ENCODE results near the gene BNIP1.

BNIP1 gene

DNA sequence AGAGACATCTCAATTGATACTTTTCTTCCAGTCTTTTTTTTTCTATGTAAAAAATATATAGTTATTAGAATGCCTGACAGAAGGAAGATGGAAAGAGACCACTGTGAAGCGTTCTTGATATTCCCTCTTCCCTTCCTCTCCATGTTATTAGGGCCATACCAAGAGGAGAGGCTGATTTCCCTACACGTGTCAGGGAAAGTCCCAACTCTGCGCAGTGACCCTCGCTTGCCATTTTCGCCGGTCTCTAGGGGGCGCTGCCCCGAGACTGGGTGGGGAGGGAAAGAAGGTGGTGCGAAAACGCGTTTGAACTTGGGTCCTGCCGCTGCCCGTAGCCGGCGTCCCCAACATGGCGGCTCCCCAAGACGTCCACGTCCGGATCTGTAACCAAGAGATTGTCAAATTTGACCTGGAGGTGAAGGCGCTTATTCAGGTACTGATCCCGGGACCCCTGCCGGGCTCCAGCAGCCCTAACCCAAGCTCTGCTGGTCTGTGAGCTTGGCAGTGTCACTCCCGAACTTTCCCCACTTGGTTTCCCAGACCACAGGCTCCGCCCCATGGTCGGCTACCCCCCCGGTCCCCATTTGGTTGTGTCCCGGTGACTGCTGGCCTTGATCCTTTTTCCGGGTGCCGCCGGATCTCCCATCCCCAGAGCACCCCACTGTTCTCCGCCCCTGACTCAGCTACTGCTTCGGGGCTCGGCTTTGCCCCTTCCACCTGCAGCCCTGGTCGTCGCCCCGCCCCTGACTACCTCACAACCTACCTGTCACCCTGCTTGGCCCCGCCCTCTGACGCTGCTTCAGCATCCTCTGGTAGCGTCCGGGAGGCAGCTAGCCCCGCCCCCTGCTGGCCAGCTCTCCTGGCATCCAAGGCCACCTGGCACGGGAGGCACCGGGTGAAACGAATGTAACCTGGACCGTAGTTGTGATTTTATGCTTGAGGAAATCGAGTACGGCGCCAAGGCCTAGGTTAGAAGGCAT is at the start of gene BNIP1 (continued):
- TF ChIP-seq, protein P1, sequence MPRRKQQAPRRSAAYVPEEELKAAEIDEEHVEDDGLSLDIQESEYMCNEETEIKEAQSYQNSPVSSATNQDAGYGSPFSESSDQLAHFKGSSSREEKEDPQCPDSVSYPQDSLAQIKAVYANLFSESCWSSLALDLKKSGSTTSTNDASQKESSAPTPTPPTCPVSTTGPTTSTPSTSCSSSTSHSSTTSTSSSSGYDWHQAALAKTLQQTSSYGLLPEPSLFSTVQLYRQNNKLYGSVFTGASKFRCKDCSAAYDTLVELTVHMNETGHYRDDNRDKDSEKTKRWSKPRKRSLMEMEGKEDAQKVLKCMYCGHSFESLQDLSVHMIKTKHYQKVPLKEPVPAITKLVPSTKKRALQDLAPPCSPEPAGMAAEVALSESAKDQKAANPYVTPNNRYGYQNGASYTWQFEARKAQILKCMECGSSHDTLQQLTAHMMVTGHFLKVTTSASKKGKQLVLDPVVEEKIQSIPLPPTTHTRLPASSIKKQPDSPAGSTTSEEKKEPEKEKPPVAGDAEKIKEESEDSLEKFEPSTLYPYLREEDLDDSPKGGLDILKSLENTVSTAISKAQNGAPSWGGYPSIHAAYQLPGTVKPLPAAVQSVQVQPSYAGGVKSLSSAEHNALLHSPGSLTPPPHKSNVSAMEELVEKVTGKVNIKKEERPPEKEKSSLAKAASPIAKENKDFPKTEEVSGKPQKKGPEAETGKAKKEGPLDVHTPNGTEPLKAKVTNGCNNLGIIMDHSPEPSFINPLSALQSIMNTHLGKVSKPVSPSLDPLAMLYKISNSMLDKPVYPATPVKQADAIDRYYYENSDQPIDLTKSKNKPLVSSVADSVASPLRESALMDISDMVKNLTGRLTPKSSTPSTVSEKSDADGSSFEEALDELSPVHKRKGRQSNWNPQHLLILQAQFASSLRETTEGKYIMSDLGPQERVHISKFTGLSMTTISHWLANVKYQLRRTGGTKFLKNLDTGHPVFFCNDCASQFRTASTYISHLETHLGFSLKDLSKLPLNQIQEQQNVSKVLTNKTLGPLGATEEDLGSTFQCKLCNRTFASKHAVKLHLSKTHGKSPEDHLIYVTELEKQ (tag by site-specific recombination; IDR thresholded peaks at IDR 0.05; ENCODE audit: borderline replicate concordance) = peak; percentile 20; the same call in 1 of the 2 replicates
- TF ChIP-seq HOXD13 (CRISPR knock-in tag; IDR thresholded peaks at IDR 0.05; ENCODE audit: borderline replicate concordance) (no peak), KLF1 (tag by site-specific recombination; IDR thresholded peaks at IDR 0.05) (peak; percentile 56; the same call in 1 of the 2 replicates), ZBTB17 (tag by site-specific recombination; IDR thresholded peaks at IDR 0.05) (peak; percentile 70), ZIC2 (tag by site-specific recombination; IDR thresholded peaks at IDR 0.05) (peak; percentile 13; the same call in 1 of the 2 replicates), ZSCAN30 (tag by site-specific recombination; IDR thresholded peaks at IDR 0.05) (peak; percentile 87), ZNF324 (tag by site-specific recombination; IDR thresholded peaks at IDR 0.05) (peak; percentile 98), ZNF623 (tag by site-specific recombination; IDR thresholded peaks at IDR 0.05) (0 out of 2 replicates have a peak, but pooled peaks have one; percentile 32), ZNF335 (tag by site-specific recombination; conservative IDR thresholded peaks at IDR 0.05) (peak; percentile 79), KLF9 (tag by site-specific recombination; IDR thresholded peaks at IDR 0.05; ENCODE audit: low read depth) (peak; percentile 51), ZEB2 (tag by site-specific recombination; IDR thresholded peaks at IDR 0.05) (peak; percentile 76), ZNF629 (tag by site-specific recombination; IDR thresholded peaks at IDR 0.05) (peak; percentile 81), ZNF37A (tag by site-specific recombination; IDR thresholded peaks at IDR 0.05) (0 out of 2 replicates have a peak, but pooled peaks have one; percentile 10), WT1 (tag by site-specific recombination; IDR thresholded peaks at IDR 0.05) (peak; percentile 72), ZNF239 (tag by site-specific recombination; IDR thresholded peaks at IDR 0.05) (no peak), ZNF658 (tag by site-specific recombination; IDR thresholded peaks at IDR 0.05) (no peak), ZNF610 (tag by site-specific recombination; IDR thresholded peaks at IDR 0.05; ENCODE audit: borderline replicate concordance) (peak; percentile 71; the same call in 1 of the 2 replicates), ZNF837 (tag by site-specific recombination; IDR thresholded peaks at IDR 0.05) (no peak)
- TF ChIP-seq, protein P2, sequence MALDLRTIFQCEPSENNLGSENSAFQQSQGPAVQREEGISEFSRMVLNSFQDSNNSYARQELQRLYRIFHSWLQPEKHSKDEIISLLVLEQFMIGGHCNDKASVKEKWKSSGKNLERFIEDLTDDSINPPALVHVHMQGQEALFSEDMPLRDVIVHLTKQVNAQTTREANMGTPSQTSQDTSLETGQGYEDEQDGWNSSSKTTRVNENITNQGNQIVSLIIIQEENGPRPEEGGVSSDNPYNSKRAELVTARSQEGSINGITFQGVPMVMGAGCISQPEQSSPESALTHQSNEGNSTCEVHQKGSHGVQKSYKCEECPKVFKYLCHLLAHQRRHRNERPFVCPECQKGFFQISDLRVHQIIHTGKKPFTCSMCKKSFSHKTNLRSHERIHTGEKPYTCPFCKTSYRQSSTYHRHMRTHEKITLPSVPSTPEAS (tag by site-specific recombination; IDR thresholded peaks at IDR 0.05) = no peak; the same call in 1 of the 2 replicates
- TF ChIP-seq, protein P3, sequence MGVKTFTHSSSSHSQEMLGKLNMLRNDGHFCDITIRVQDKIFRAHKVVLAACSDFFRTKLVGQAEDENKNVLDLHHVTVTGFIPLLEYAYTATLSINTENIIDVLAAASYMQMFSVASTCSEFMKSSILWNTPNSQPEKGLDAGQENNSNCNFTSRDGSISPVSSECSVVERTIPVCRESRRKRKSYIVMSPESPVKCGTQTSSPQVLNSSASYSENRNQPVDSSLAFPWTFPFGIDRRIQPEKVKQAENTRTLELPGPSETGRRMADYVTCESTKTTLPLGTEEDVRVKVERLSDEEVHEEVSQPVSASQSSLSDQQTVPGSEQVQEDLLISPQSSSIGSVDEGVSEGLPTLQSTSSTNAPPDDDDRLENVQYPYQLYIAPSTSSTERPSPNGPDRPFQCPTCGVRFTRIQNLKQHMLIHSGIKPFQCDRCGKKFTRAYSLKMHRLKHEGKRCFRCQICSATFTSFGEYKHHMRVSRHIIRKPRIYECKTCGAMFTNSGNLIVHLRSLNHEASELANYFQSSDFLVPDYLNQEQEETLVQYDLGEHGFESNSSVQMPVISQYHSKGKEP (tag by site-specific recombination; IDR thresholded peaks at IDR 0.05) = peak; percentile 45; the same call in 1 of the 2 replicates
- TF ChIP-seq, protein P4, sequence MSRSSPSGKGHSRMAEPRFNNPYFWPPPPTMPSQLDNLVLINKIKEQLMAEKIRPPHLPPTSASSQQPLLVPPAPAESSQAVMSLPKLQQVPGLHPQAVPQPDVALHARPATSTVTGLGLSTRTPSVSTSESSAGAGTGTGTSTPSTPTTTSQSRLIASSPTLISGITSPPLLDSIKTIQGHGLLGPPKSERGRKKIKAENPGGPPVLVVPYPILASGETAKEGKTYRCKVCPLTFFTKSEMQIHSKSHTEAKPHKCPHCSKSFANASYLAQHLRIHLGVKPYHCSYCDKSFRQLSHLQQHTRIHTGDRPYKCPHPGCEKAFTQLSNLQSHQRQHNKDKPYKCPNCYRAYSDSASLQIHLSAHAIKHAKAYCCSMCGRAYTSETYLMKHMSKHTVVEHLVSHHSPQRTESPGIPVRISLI (tag by site-specific recombination; IDR thresholded peaks at IDR 0.05) = peak; percentile 63; the same call in 1 of the 2 replicates
- TF ChIP-seq, protein P5, sequence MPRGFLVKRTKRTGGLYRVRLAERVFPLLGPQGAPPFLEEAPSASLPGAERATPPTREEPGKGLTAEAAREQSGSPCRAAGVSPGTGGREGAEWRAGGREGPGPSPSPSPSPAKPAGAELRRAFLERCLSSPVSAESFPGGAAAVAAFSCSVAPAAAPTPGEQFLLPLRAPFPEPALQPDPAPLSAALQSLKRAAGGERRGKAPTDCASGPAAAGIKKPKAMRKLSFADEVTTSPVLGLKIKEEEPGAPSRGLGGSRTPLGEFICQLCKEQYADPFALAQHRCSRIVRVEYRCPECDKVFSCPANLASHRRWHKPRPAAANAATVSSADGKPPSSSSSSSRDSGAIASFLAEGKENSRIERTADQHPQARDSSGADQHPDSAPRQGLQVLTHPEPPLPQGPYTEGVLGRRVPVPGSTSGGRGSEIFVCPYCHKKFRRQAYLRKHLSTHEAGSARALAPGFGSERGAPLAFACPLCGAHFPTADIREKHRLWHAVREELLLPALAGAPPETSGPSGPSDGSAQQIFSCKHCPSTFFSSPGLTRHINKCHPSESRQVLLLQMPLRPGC (tag by site-specific recombination; IDR thresholded peaks at IDR 0.05) = peak; percentile 71; the same call in 1 of the 2 replicates
- TF ChIP-seq, protein P6, sequence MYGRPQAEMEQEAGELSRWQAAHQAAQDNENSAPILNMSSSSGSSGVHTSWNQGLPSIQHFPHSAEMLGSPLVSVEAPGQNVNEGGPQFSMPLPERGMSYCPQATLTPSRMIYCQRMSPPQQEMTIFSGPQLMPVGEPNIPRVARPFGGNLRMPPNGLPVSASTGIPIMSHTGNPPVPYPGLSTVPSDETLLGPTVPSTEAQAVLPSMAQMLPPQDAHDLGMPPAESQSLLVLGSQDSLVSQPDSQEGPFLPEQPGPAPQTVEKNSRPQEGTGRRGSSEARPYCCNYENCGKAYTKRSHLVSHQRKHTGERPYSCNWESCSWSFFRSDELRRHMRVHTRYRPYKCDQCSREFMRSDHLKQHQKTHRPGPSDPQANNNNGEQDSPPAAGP (tag by site-specific recombination; IDR thresholded peaks at IDR 0.05) = peak; percentile 93
- TF ChIP-seq, protein P7, sequence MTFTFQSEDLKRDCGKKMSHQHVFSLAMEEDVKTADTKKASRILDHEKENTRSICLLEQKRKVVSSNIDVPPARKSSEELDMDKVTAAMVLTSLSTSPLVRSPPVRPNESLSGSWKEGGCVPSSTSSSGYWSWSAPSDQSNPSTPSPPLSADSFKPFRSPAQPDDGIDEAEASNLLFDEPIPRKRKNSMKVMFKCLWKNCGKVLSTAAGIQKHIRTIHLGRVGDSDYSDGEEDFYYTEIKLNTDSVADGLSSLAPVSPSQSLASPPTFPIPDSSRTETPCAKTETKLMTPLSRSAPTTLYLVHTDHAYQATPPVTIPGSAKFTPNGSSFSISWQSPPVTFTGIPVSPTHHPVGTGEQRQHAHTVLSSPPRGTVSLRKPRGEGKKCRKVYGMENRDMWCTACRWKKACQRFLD (tag by site-specific recombination; IDR thresholded peaks at IDR 0.05) = peak; percentile 63; the same call in 1 of the 2 replicates

Measured in HEK293 (cell line).